Muscle of leg (tissue), 16 donors: Measurements from ENCODE around the gene APPL2. TPM values are rescaled to one million over a fixed set of nuclear protein-coding genes. Genes with fewer than 3 reads are reported as not detected.

Experiments
- DNase-seq: peaks from one replicate; pipeline ENCODE4 v3.0.0; 2013
- H3K27ac ChIP-seq: one replicate; pipeline ENCODE4 v1.5.1; 2013; ENCODE audit warnings: mild to moderate bottlenecking, low read length, control low read depth
- H3K27me3 ChIP-seq: one replicate; pipeline ENCODE4 v1.6.1; 2013; ENCODE audit warnings: low read length; ENCODE audit not compliant: control insufficient read depth, insufficient read depth
- H3K36me3 ChIP-seq: one replicate; pipeline ENCODE4 v1.6.1; 2013; ENCODE audit warnings: low read length; ENCODE audit not compliant: control insufficient read depth, insufficient read depth
- H3K4me1 ChIP-seq: one replicate; pipeline ENCODE4 v1.6.1; 2013; ENCODE audit warnings: low read length; ENCODE audit not compliant: control insufficient read depth, insufficient read depth
- H3K4me3 ChIP-seq: one replicate; pipeline ENCODE4 v1.5.1; 2013; ENCODE audit warnings: low read length, control low read depth
- H3K9me3 ChIP-seq: replicated peaks from 2 replicates; pipeline ENCODE4 v1.6.1; 2013; ENCODE audit warnings: low read depth, low read length; ENCODE audit not compliant: control insufficient read depth
- WGBS: methylation state at CpG from one replicate; pipeline ENCODE4 v1.1.5; 2013; ENCODE audit warnings: missing lambda C conversion rate; ENCODE audit not compliant: insufficient coverage; 5-methylcytosine and 5-hydroxymethylcytosine counted together
- long read RNA-seq, 11 donors: transcript quantifications; one replicate each; lab custom pipeline, GENCODE V29; 2026
- polyA plus RNA-seq, 8 donors: library from polyadenylated mRNA; unstranded; fragments of 120-200 nt; gene quantifications; one replicate each; pipeline versions ENCODE4 v1.2.1 to v1.2.3, GENCODE V29; 2013; ENCODE audit warnings: inconsistent platforms in 1 of 8, low replicate concordance in 1 of 8; ENCODE audit not compliant: insufficient read length in 8 of 8, insufficient read depth in 1 of 8
- total RNA-seq: library from RNA; stranded (reverse); fragments of 120-200 nt; gene quantifications from one replicate; pipeline ENCODE4 v1.2.4, GENCODE V29; 2013

APPL2 gene
- 26.6 TPM for total RNA-seq
- polyA plus RNA-seq = 10 to 100 TPM; 23.1 to 35.1 (median 27.5) TPM
- long read RNA-seq, donor 1, partial matches to known transcripts = 0 of 1 reads
- long read RNA-seq, donor 1, other reads (novel, unspliced or antisense) = 0 of 1 reads
- long read RNA-seq, donor 2, partial matches to known transcripts = 0 of 1 reads
- long read RNA-seq, donor 2, other reads (novel, unspliced or antisense) = 0 of 1 reads
- long read RNA-seq, donor 3, partial matches to known transcripts = 0 of 3 reads
- long read RNA-seq, donor 3, other reads (novel, unspliced or antisense) = 0 of 3 reads
- long read RNA-seq, donor 4, partial matches to known transcripts = 0 of 2 reads
- long read RNA-seq, donor 4, other reads (novel, unspliced or antisense) = 0 of 2 reads
- long read RNA-seq, donor 5, transcript APPL2-201 (21 exons, 3,239 nt) = major isoform, 5 of 5 reads
- long read RNA-seq, donor 5, partial matches to known transcripts = 0 of 5 reads
- long read RNA-seq, donor 5, other reads (novel, unspliced or antisense) = 0 of 5 reads
- long read RNA-seq, donor 6, transcript APPL2-201 (21 exons, 3,239 nt) = major isoform, 6 of 7 reads
- long read RNA-seq, donor 6, partial matches to known transcripts = 0 of 7 reads
- long read RNA-seq, donor 6, other reads (novel, unspliced or antisense) = 0 of 7 reads
- long read RNA-seq, donor 7, transcript APPL2-201 (21 exons, 3,239 nt) = major isoform, 5 of 5 reads
- long read RNA-seq, donor 7, partial matches to known transcripts = 0 of 5 reads
- long read RNA-seq, donor 7, other reads (novel, unspliced or antisense) = 0 of 5 reads
- long read RNA-seq, donor 8 = 0 reads
- long read RNA-seq, donor 9, partial matches to known transcripts = 0 of 1 reads
- long read RNA-seq, donor 9, other reads (novel, unspliced or antisense) = 0 of 1 reads
- long read RNA-seq, donor 10, partial matches to known transcripts = 0 of 2 reads
- long read RNA-seq, donor 10, other reads (novel, unspliced or antisense) = 0 of 2 reads
- long read RNA-seq, donor 11, partial matches to known transcripts = 0 of 4 reads
- long read RNA-seq, donor 11, other reads (novel, unspliced or antisense) = 0 of 4 reads

GRCh38 chr12:105235732-105236476, at the start of gene APPL2:
TSS of gene APPL2 (minus strand) at chr12:105236174. CDS start at chr12:105236012, 162 bp downstream.
- Histone ChIP-seq H3K27me3 (no peaks in the 10 kb centered on the region), H3K4me3 (peak within 1 kb of the TSS; percentile 79), H3K9me3 (no peaks in the 10 kb centered on the region), H3K36me3 (peaks cover 4% of the 10 kb centered on the region), H3K27ac (peak within 1 kb of the TSS; percentile 89), H3K4me1 (peaks cover 9% of the 10 kb centered on the region)
- peak; percentile 97 for DNase-seq
- WGBS = under 1% methylated on average over 78 of the region's 80 CpGs

- H3K36me3 ChIP-seq = no peaks in the 10 kb centered on the region
- WGBS = no CpG with 5 or more reads among the region's 1 CpG
- H3K9me3 ChIP-seq = no peaks in the 10 kb centered on the region
- peaks cover 2% of the 10 kb centered on the region for H3K27me3 ChIP-seq
- no peak overlapping the region for H3K4me3 ChIP-seq
- H3K4me1 ChIP-seq = no peaks in the 10 kb centered on the region
- no peak for DNase-seq
- H3K27ac ChIP-seq = no peak overlapping the region
Measured at GRCh38 chr12:105285378-105285777, 49.4 kb upstream of the APPL2 start.

GRCh38 chr12:105281694-105282049, 45.7 kb upstream of the APPL2 start:
- no peaks in the 10 kb centered on the region for H3K4me1 ChIP-seq
- H3K9me3 ChIP-seq = no peaks in the 10 kb centered on the region
- peaks cover 2% of the 10 kb centered on the region for H3K27me3 ChIP-seq
- WGBS = no CpG with 5 or more reads among the region's 1 CpG
- no peak overlapping the region for H3K4me3 ChIP-seq
- H3K27ac ChIP-seq = no peak overlapping the region
- DNase-seq = no peak
- H3K36me3 ChIP-seq = no peaks in the 10 kb centered on the region

GRCh38 chr12:105280966-105281693, 45.2 kb upstream of the APPL2 start:
- H3K36me3 ChIP-seq = no peaks in the 10 kb centered on the region
- no peak for DNase-seq
- no CpG with 5 or more reads among the region's 6 CpGs for WGBS
- H3K4me3 ChIP-seq = no peak overlapping the region
- H3K27me3 ChIP-seq = peaks cover 2% of the 10 kb centered on the region
- H3K27ac ChIP-seq = no peak overlapping the region
- H3K9me3 ChIP-seq = no peaks in the 10 kb centered on the region
- H3K4me1 ChIP-seq = no peaks in the 10 kb centered on the region

- H3K27ac ChIP-seq = no peak overlapping the region
- peaks cover 2% of the 10 kb centered on the region for H3K27me3 ChIP-seq
- 45% methylated on average over 1 of the region's 6 CpGs for WGBS
- no peaks in the 10 kb centered on the region for H3K36me3 ChIP-seq
- peak; percentile 12 for DNase-seq
- no peak overlapping the region for H3K4me3 ChIP-seq
- no peaks in the 10 kb centered on the region for H3K9me3 ChIP-seq
- H3K4me1 ChIP-seq = no peaks in the 10 kb centered on the region
Measured at GRCh38 chr12:105279460-105280056, 43.6 kb upstream of the APPL2 start.

GRCh38 chr12:105278043-105278697, 42.2 kb upstream of the APPL2 start:
- H3K4me3 ChIP-seq = no peak overlapping the region
- no peaks in the 10 kb centered on the region for H3K27me3 ChIP-seq
- no peaks in the 10 kb centered on the region for H3K36me3 ChIP-seq
- H3K4me1 ChIP-seq = no peaks in the 10 kb centered on the region
- 86% methylated on average over 1 of the region's 4 CpGs for WGBS
- no peaks in the 10 kb centered on the region for H3K9me3 ChIP-seq
- DNase-seq = no peak
- H3K27ac ChIP-seq = no peak overlapping the region

- WGBS = 100% methylated on average over 1 of the region's 3 CpGs
- no peaks in the 10 kb centered on the region for H3K9me3 ChIP-seq
- H3K4me1 ChIP-seq = no peaks in the 10 kb centered on the region
- H3K27ac ChIP-seq = no peak overlapping the region
- no peak overlapping the region for H3K4me3 ChIP-seq
- DNase-seq = no peak
- no peaks in the 10 kb centered on the region for H3K27me3 ChIP-seq
- H3K36me3 ChIP-seq = no peaks in the 10 kb centered on the region
Measured at GRCh38 chr12:105275997-105276733, 40.2 kb upstream of the APPL2 start.

- Histone ChIP-seq H3K4me1 (no peaks in the 10 kb centered on the region), H3K9me3 (no peaks in the 10 kb centered on the region), H3K27me3 (no peaks in the 10 kb centered on the region), H3K27ac (no peak overlapping the region), H3K36me3 (no peaks in the 10 kb centered on the region), H3K4me3 (no peak overlapping the region)
- WGBS = 82% methylated on average over 2 of the region's 5 CpGs
- DNase-seq = no peak
Measured at GRCh38 chr12:105274571-105274970, 38.6 kb upstream of the APPL2 start.
